HL-60 (cell line): ENCODE data around the gene TICAM2.

Experiments used
- TF ChIP-seq, protein P1 (sequence below): IDR thresholded peaks from one replicate; pipeline ENCODE4 v1.5.1; 2011; ENCODE audit warnings: low read length, control low read depth, inconsistent platforms; ENCODE audit not compliant: insufficient read depth
- TF ChIP-seq, protein P2 (sequence below): IDR thresholded peaks from 2 replicates; pipeline ENCODE4 v1.6.1; 2012; ENCODE audit warnings: low read depth; ENCODE audit not compliant: insufficient replicate concordance

DNA sequence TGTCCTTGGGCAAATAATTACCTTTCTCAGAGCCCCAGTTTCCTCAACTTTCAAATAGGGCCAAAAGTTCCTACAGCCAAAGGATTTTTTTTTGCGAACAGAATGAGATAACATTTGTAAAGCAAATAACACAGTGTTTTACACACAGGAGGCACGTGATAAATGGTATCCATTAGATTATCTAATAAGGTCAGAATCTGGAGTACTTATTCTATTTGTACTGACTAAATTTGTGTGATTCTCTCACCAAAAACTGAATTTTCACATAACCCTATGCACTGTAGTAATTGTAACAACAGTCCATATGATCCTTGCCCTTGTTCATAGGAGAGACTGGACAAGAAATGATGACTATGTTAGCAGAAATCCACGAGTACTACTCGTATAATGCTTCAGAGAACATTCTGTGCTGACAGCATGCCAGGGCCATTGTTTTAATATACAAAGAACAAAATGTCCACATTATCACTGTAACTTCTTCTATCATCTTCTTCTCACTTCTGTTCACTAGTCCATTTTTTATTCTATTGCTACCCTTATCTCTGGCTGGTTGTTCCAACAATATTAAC is 43.8 kb downstream of the TICAM2 start:
- TF ChIP-seq, protein P1, sequence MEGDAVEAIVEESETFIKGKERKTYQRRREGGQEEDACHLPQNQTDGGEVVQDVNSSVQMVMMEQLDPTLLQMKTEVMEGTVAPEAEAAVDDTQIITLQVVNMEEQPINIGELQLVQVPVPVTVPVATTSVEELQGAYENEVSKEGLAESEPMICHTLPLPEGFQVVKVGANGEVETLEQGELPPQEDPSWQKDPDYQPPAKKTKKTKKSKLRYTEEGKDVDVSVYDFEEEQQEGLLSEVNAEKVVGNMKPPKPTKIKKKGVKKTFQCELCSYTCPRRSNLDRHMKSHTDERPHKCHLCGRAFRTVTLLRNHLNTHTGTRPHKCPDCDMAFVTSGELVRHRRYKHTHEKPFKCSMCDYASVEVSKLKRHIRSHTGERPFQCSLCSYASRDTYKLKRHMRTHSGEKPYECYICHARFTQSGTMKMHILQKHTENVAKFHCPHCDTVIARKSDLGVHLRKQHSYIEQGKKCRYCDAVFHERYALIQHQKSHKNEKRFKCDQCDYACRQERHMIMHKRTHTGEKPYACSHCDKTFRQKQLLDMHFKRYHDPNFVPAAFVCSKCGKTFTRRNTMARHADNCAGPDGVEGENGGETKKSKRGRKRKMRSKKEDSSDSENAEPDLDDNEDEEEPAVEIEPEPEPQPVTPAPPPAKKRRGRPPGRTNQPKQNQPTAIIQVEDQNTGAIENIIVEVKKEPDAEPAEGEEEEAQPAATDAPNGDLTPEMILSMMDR: no peak
- TF ChIP-seq, protein P2, sequence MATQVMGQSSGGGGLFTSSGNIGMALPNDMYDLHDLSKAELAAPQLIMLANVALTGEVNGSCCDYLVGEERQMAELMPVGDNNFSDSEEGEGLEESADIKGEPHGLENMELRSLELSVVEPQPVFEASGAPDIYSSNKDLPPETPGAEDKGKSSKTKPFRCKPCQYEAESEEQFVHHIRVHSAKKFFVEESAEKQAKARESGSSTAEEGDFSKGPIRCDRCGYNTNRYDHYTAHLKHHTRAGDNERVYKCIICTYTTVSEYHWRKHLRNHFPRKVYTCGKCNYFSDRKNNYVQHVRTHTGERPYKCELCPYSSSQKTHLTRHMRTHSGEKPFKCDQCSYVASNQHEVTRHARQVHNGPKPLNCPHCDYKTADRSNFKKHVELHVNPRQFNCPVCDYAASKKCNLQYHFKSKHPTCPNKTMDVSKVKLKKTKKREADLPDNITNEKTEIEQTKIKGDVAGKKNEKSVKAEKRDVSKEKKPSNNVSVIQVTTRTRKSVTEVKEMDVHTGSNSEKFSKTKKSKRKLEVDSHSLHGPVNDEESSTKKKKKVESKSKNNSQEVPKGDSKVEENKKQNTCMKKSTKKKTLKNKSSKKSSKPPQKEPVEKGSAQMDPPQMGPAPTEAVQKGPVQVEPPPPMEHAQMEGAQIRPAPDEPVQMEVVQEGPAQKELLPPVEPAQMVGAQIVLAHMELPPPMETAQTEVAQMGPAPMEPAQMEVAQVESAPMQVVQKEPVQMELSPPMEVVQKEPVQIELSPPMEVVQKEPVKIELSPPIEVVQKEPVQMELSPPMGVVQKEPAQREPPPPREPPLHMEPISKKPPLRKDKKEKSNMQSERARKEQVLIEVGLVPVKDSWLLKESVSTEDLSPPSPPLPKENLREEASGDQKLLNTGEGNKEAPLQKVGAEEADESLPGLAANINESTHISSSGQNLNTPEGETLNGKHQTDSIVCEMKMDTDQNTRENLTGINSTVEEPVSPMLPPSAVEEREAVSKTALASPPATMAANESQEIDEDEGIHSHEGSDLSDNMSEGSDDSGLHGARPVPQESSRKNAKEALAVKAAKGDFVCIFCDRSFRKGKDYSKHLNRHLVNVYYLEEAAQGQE: no peak
